Keratinocyte (primary cell): ENCODE results near the gene CDRT4. TPM values are rescaled to one million over a fixed set of nuclear protein-coding genes. Genes with fewer than 3 reads are reported as not detected.

Experiments
- DNase-seq: peaks from one replicate; pipeline ENCODE4 v3.0.0-alpha.2; 2011; ENCODE audit warnings: low read depth, missing footprints, low spot score
- FAIRE-seq: peaks from 2 replicates; lab custom pipeline; 2011; peaks lifted over from hg19 to GRCh38; lab: Jason Lieb, UNC
- H2AFZ ChIP-seq: 2 replicates; pipeline ENCODE4 v1.6.0; 2012; ENCODE audit warnings: low read length, control low read depth, inconsistent platforms; ENCODE audit not compliant: control insufficient read depth
- H3K27ac ChIP-seq: 2 replicates; pipeline ENCODE4 v1.5.1; 2011; ENCODE audit warnings: low read length; ENCODE audit not compliant: control insufficient read depth, insufficient read depth
- H3K27me3 ChIP-seq: 3 replicates; pipeline ENCODE4 v1.6.0; 2011; ENCODE audit warnings: low read length; ENCODE audit not compliant: control insufficient read depth, insufficient read depth; ENCODE audit errors: extremely low read depth
- H3K36me3 ChIP-seq, 2 experiments: 2 replicates in 1 of 2; 3 replicates in 1 of 2; pipeline ENCODE4 v1.5.1; 2011; ENCODE audit warnings: low read length in 2 of 2, mild to moderate bottlenecking in 1 of 2; ENCODE audit not compliant: control insufficient read depth in 2 of 2, insufficient read depth in 2 of 2; ENCODE audit errors: extremely low read depth in 1 of 2
- H3K4me1 ChIP-seq: 3 replicates; pipeline ENCODE4 v1.5.1; 2011; ENCODE audit warnings: low read length; ENCODE audit not compliant: control insufficient read depth, insufficient read depth; ENCODE audit errors: extremely low read depth
- H3K4me2 ChIP-seq: 3 replicates; pipeline ENCODE4 v1.6.0; 2011; ENCODE audit warnings: low read depth, low read length; ENCODE audit not compliant: control insufficient read depth, insufficient read depth; ENCODE audit errors: extremely low read depth
- H3K4me3 ChIP-seq, 3 experiments: fragments of 200-600 bp in 1 of 3; sonication (generic) in 1 of 3; 2 replicates in 2 of 3; 3 replicates in 1 of 3; pipeline ENCODE4 v1.5.1; 2011 to 2016; ENCODE audit warnings: low read length in 3 of 3, mild to moderate bottlenecking in 3 of 3, control low read depth in 2 of 3, inconsistent platforms in 1 of 3, low read depth in 1 of 3, mixed read lengths in 1 of 3, mixed run types in 1 of 3, moderate library complexity in 1 of 3; ENCODE audit not compliant: control insufficient read depth in 2 of 3, insufficient read depth in 2 of 3; ENCODE audit errors: extremely low read depth in 1 of 3
- H3K79me2 ChIP-seq: 2 replicates; pipeline ENCODE4 v1.6.0; 2012; ENCODE audit warnings: low read length; ENCODE audit not compliant: control insufficient read depth, insufficient read depth
- H3K9ac ChIP-seq: 3 replicates; pipeline ENCODE4 v1.6.0; 2011; ENCODE audit warnings: low read length; ENCODE audit not compliant: control insufficient read depth, insufficient read depth; ENCODE audit errors: extremely low read depth
- H3K9me1 ChIP-seq: 3 replicates; pipeline ENCODE4 v1.6.0; 2011; ENCODE audit warnings: low read length; ENCODE audit not compliant: control insufficient read depth, insufficient read depth; ENCODE audit errors: extremely low read depth
- H3K9me3 ChIP-seq: 2 replicates; pipeline ENCODE4 v1.5.1; 2012; ENCODE audit warnings: low read depth, low read length; ENCODE audit not compliant: control insufficient read depth
- H4K20me1 ChIP-seq: 3 replicates; pipeline ENCODE4 v1.6.0; 2011; ENCODE audit warnings: low read length; ENCODE audit not compliant: control insufficient read depth, insufficient read depth; ENCODE audit errors: extremely low read depth
- EZH2 ChIP-seq: IDR thresholded peaks from one replicate; pipeline ENCODE4 v1.6.1; 2012; ENCODE audit warnings: inconsistent platforms, mild to moderate bottlenecking, low read length, moderate library complexity
- dilution Hi-C: fragments of 300-500 bp; cut with MboI; formaldehyde crosslinking; loops from one replicate; pipeline ENCODE4 v1.7.0; 2020; ENCODE audit warnings: low sequenced_read_pairs; ENCODE audit not compliant: extremely low pct_ligation_motif_present
- polyA plus RNA-seq, 5 experiments: library from polyadenylated mRNA; depleted of rRNA in 3 of 5; stranded (reverse) in 3 of 5; stranded (forward) in 1 of 5; unstranded in 1 of 5; fragments of >200 nt; gene quantifications; 1 replicate in 1 of 5; 2 replicates in 3 of 5; 3 replicates in 1 of 5; pipeline versions ENCODE4 v1.2.1 to v1.2.3, GENCODE V29; 2011 to 2012; ENCODE audit warnings: missing spikeins in 2 of 5, low read depth in 1 of 5, low replicate concordance in 1 of 5
- TF ChIP-seq, protein P1 (sequence below), 3 experiments: IDR thresholded peaks in 1 of 3; conservative IDR thresholded peaks in 1 of 3; optimal IDR thresholded peaks in 1 of 3; 2 replicates in 2 of 3; 3 replicates in 1 of 3; pipeline versions ENCODE3 to v1.5.1; 2011; ENCODE audit warnings: low read length in 3 of 3, mild to moderate bottlenecking in 3 of 3, moderate library complexity in 2 of 3, control low read depth in 1 of 3, inconsistent platforms in 1 of 3; ENCODE audit not compliant: insufficient read depth in 2 of 3; ENCODE audit errors: extremely low read depth in 1 of 3

Gene CDRT4
- polyA plus RNA-seq, 1 donor (not counting 4 experiments of a cell fraction or from before 2014, with no cell fraction given) = 0.93 TPM

GRCh38 chr17:15436473-15437302 is 30.7 kb downstream of the CDRT4 start:
- H3K9ac ChIP-seq = no peak overlapping the region
- peak; percentile 58 for FAIRE-seq
- H4K20me1 ChIP-seq = no peaks in the 10 kb centered on the region
- no peaks in the 10 kb centered on the region for H3K79me2 ChIP-seq
- no peak overlapping the region for H2AFZ ChIP-seq
- DNase-seq = no peak
- dilution Hi-C loops = no loop called here
- no peaks in the 10 kb centered on the region for H3K9me1 ChIP-seq
- no peak for TF ChIP-seq EZH2
- TF ChIP-seq, protein P1, sequence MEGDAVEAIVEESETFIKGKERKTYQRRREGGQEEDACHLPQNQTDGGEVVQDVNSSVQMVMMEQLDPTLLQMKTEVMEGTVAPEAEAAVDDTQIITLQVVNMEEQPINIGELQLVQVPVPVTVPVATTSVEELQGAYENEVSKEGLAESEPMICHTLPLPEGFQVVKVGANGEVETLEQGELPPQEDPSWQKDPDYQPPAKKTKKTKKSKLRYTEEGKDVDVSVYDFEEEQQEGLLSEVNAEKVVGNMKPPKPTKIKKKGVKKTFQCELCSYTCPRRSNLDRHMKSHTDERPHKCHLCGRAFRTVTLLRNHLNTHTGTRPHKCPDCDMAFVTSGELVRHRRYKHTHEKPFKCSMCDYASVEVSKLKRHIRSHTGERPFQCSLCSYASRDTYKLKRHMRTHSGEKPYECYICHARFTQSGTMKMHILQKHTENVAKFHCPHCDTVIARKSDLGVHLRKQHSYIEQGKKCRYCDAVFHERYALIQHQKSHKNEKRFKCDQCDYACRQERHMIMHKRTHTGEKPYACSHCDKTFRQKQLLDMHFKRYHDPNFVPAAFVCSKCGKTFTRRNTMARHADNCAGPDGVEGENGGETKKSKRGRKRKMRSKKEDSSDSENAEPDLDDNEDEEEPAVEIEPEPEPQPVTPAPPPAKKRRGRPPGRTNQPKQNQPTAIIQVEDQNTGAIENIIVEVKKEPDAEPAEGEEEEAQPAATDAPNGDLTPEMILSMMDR (optimal IDR thresholded peaks at IDR 0.05 in 1 of 3, IDR thresholded peaks at IDR 0.05 in 1 of 3, conservative IDR thresholded peaks at IDR 0.05 in 1 of 3; ENCODE audit: extremely low read depth in 1 of 3, insufficient read depth in 2 of 3, low read length in 3 of 3) = peak in 1 of 3 experiments; percentile 36
- no peak overlapping the region for H3K4me3 ChIP-seq
- H3K27ac ChIP-seq = no peak overlapping the region
- H3K4me1 ChIP-seq = no peaks in the 10 kb centered on the region
- no peaks in the 10 kb centered on the region for H3K9me3 ChIP-seq
- H3K4me2 ChIP-seq = no peak overlapping the region
- H3K27me3 ChIP-seq = no peaks in the 10 kb centered on the region
- peaks cover 0 to 2% of the 10 kb centered on the region in 2 experiments for H3K36me3 ChIP-seq

DNA sequence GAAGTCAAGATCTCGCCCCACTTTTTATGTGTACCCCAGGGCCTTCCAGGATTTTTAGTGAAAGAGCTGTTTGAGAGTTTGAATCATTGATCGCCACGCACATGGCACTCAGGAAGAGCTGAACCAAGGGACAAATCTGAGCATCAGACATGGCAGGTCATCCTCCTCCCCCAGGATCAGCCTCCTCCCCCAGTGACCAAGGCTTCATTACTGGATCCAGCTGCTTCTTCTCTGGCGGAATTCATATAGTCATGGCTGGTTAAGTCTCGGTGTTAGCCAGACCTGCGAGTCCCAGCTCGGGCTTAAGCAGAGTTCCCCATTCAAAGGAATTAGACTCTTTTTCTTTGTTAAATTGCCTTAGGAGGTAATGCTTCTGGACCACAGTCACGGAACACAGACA is 32.5 kb downstream of the CDRT4 start:
- H3K4me2 ChIP-seq = no peak overlapping the region
- H3K4me1 ChIP-seq = no peaks in the 10 kb centered on the region
- TF ChIP-seq EZH2 = no peak
- TF ChIP-seq, protein P1 (optimal IDR thresholded peaks at IDR 0.05 in 1 of 3, IDR thresholded peaks at IDR 0.05 in 1 of 3, conservative IDR thresholded peaks at IDR 0.05 in 1 of 3; ENCODE audit: extremely low read depth in 1 of 3, insufficient read depth in 2 of 3, low read length in 3 of 3) = no peak
- no peaks in the 10 kb centered on the region for H3K79me2 ChIP-seq
- no peak overlapping the region for H3K9ac ChIP-seq
- peaks cover 0 to 2% of the 10 kb centered on the region in 2 experiments for H3K36me3 ChIP-seq
- dilution Hi-C loops = no loop called here
- FAIRE-seq (no peak), DNase-seq (no peak)
- no peaks in the 10 kb centered on the region for H3K27me3 ChIP-seq
- H3K4me3 ChIP-seq = no peak overlapping the region
- no peaks in the 10 kb centered on the region for H4K20me1 ChIP-seq
- no peaks in the 10 kb centered on the region for H3K9me1 ChIP-seq
- no peaks in the 10 kb centered on the region for H3K9me3 ChIP-seq
- no peak overlapping the region for H3K27ac ChIP-seq
- no peak overlapping the region for H2AFZ ChIP-seq
